GM19468 (cell line): Measurements from ENCODE around the gene FAM78B.
A peak's percentile ranks its signal among the peaks of the same experiment; 100 is the strongest.

Experiments
- ATAC-seq: cut with Tn5 transposase; IDR thresholded peaks from one replicate; pipeline ENCODE4 v1.9.1; 2021; ENCODE audit warnings: mild to moderate bottlenecking, moderate library complexity, moderate number of reproducible peaks; ENCODE audit not compliant: unreplicated experiment; ENCODE audit errors: extremely low read depth

The FAM78B gene

GRCh38 chr1:166122873-166123466 is 43.8 kb downstream of the FAM78B start:
- no peak for ATAC-seq

DNA sequence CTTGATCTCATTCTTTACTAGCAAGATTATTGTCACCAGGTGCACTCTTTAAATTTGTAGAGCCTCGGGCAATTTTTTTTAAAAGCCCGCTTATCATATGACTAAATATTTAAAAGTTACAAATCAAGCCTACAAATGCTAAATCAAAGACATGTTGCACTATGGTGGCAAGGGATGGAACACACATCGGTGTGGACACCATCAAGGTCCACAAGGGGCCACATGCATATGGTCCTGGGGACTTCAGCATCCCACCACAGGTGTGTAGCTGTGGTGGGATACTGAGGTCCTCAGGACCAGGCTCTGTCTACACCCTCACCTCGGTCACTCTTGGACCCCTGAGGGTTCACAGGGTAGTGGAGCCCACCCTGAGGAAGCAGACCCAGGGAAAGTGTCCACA is 45.8 kb downstream of the FAM78B start:
- ATAC-seq = no peak

DNA sequence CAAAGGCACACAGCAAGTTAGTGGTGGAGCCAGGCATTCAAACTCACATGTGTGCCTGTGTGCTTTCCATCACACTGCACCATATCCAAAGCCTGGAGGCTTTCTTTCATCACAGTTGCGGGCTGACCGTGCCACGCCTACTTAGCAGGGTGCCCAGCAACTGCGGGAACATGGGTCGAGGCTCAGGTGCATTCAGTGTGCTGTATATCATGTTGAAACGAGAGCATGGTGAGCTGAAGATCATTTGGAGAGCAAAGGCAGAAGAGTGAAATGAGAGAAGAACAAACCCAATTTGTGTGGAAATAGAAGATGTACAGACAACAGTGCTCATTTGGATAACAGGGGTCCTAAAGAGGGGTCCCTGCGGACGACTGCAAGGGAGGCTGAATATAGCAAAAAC is 46.5 kb downstream of the FAM78B start:
- ATAC-seq = no peak

GRCh38 chr1:166119471-166119965 is 47.3 kb downstream of the FAM78B start:
- ATAC-seq = no peak

- no peak for ATAC-seq
Observed at GRCh38 chr1:166117776-166118175, 49.0 kb downstream of the FAM78B start.

- no peak for ATAC-seq
Observed at GRCh38 chr1:166116026-166116425, 50.8 kb downstream of the FAM78B start.

GRCh38 chr1:166114419-166114818 is 52.4 kb downstream of the FAM78B start:
- ATAC-seq = no peak

- ATAC-seq = no peak
Observed at GRCh38 chr1:166113630-166114029, 53.2 kb downstream of the FAM78B start.

DNA sequence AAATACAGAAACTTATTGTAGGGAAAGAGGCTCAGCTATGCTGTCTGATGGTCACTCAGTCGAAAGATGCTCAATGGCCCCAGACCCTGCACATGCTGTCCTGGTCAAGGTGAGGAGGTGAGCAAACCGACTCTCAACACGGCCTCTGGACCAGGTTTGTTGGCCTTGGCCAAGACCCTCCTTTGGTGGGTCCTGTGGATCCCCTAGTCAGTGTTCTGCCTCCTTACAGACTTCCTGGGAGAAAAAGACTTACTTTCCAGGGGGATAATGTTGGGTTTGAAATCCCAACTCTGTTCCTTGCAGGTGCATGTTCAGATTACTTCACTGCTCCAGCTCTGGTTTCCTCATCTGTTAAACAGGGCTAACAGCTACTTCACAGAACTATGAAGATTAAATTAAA is 53.8 kb downstream of the FAM78B start:
- ATAC-seq = no peak

GRCh38 chr1:166112425-166112824 is 54.4 kb downstream of the FAM78B start:
- no peak for ATAC-seq

DNA sequence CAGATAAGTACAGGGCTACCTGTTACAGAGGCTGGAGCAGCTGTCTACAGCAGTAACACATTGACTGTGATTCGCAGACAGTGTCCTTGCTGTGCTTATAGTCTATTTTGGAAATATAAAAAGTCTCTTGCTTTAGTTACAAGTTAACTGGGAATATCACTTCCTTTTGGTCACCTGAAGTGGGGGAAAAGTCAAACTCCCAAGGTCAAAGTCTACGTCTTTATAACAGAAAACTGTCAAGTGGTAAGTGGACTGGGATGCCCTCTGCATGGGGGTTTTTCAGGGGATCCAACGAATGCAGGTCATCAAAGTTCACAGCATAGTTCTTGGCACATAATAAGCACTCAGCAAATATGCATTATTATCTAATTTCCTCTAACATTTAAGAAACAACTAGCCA is 55.4 kb downstream of the FAM78B start:
- ATAC-seq = no peak

- ATAC-seq = no peak
Observed at GRCh38 chr1:166090244-166090643, 76.6 kb downstream of the FAM78B start.

- ATAC-seq = peak; percentile 41
Observed at GRCh38 chr1:166089804-166090203, 77.0 kb downstream of the FAM78B start.

DNA sequence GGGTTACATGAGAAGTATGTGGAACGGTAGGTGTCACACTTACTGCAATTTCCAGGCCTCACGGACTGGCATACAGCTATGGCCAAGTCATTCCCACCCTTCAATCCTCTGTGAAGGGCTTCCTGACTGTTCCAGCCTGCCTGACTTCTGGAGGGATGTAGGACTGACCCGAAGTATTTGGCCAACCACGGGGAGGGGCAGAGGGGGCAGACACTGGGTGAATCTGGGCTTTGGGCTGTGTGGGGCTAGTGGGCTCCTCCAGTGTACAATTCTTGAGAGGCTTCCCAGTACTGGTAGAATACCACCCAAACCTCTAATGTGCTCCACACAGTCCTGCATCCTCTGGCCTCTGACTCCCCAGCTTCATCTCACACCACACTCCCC is 78.2 kb downstream of the FAM78B start:
- no peak for ATAC-seq

- ATAC-seq = no peak
Observed at GRCh38 chr1:166087734-166088571, 78.8 kb downstream of the FAM78B start.

DNA sequence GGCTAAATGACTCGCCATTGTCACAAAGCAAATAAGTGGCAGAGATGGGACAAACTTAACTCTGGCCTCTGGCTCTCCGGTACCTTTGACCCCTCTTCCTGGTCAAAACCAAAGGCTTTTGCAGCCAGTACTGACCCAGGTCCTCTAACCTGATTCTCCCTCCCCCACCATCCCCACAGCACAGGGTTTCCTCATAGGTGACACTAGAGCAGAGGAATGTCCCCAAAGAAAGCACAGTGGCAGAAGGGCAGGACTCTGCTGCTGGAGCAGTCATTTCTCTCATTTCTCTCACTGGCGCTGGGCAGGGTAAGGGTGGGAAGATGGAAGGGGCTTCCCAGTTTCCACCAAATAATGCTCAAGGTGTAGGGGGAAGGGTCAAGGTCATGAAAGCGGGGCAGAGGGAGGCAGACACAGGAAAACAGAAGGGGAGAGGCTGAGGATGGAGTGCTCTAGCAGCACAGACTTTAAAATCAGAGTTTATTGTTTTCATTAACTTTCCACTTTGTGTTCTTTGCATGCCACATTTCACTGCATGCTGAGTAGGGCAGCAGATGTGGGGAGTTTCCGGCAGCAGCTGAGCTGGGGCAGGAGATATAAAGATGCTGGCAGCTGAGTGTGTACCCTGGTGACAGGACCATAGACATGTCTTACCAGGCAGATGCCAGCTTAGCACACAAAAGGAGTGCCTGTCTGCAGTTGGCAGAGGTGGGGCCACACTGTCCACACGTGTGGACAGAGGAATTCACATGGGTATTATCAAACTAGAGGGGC is 80.5 kb downstream of the FAM78B start:
- ATAC-seq = no peak

- ATAC-seq = no peak
Observed at GRCh38 chr1:166084613-166085012, 82.2 kb downstream of the FAM78B start.

- peak; percentile 54 for ATAC-seq
Observed at GRCh38 chr1:166083887-166084286, 82.9 kb downstream of the FAM78B start.

GRCh38 chr1:166082601-166083000 is 84.2 kb downstream of the FAM78B start:
- no peak for ATAC-seq

GRCh38 chr1:166080967-166081870 is 85.6 kb downstream of the FAM78B start:
- no peak for ATAC-seq
